ENCODE data around the gene ANP32A. TPM values are rescaled to one million over a fixed set of nuclear protein-coding genes. Genes with fewer than 3 reads are reported as not detected.

The ANP32A gene
- total and polyA plus RNA-seq, 9 of the 15 experiments (the other 6 are each of a cell fraction or from before 2014, with no cell fraction given), result 13.2 to 656 (median 210) TPM

DNA sequence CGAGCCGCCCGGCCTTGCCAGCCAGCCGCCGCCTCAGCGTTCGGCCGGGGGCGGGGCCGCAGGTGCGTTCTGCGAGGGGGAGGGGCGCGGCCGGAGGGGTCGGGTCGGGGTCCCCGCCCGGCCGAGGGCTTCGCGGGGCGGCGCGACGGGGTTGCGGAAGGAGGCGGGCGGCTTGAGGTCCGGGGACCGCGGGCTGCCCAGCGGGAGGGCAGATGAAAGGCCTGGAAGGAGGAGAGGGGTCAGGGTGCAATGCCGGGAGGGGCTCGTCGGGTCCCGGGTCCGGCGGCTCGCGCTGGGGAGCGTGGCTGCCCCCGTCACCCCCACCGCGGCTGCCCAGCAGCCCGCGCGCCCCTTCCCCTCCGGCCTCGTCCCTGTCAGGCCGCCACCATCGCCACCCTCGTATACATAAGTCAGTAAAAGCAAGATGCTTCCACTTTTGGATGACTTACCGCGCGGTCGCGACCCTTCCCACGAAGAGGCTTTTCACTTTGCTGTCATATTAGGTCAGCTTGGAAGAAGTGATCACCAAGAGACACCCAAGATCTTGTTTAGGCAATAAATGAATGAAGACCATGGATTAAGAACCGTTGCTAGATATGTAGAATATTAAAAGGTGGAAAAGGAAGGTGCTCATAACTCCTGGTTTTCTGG lies 620 bp upstream of the ANP32A start (continued):
- TF ChIP-seq ZNF407 (IDR thresholded peaks at IDR 0.05; ENCODE audit: low read depth) (no peak), VEZF1 (CRISPR knock-in tag; IDR thresholded peaks at IDR 0.05) (peak; percentile 77), KDM5B (IDR thresholded peaks at IDR 0.05; ENCODE audit: insufficient replicate concordance, low read depth, low read length) (peak; percentile 6), NCOR1 (IDR thresholded peaks at IDR 0.05) (no peak), ETV5 (CRISPR knock-in tag; IDR thresholded peaks at IDR 0.05; ENCODE audit: low read depth) (0 out of 2 replicates have a peak, but pooled peaks have one; percentile 21), TEAD1 (CRISPR knock-in tag; IDR thresholded peaks at IDR 0.05) (no peak), IRF2 (CRISPR knock-in tag; IDR thresholded peaks at IDR 0.05) (no peak)
- TF ChIP-seq, protein P1, sequence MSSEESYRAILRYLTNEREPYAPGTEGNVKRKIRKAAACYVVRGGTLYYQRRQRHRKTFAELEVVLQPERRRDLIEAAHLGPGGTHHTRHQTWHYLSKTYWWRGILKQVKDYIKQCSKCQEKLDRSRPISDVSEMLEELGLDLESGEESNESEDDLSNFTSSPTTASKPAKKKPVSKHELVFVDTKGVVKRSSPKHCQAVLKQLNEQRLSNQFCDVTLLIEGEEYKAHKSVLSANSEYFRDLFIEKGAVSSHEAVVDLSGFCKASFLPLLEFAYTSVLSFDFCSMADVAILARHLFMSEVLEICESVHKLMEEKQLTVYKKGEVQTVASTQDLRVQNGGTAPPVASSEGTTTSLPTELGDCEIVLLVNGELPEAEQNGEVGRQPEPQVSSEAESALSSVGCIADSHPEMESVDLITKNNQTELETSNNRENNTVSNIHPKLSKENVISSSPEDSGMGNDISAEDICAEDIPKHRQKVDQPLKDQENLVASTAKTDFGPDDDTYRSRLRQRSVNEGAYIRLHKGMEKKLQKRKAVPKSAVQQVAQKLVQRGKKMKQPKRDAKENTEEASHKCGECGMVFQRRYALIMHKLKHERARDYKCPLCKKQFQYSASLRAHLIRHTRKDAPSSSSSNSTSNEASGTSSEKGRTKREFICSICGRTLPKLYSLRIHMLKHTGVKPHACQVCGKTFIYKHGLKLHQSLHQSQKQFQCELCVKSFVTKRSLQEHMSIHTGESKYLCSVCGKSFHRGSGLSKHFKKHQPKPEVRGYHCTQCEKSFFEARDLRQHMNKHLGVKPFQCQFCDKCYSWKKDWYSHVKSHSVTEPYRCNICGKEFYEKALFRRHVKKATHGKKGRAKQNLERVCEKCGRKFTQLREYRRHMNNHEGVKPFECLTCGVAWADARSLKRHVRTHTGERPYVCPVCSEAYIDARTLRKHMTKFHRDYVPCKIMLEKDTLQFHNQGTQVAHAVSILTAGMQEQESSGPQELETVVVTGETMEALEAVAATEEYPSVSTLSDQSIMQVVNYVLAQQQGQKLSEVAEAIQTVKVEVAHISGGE (CRISPR knock-in tag; IDR thresholded peaks at IDR 0.05), result no peak

All from K562 (cell line).